HG03025 (cell line): ENCODE results near the gene ATAD3B.
"Not testable (repeated sequence)": the region's sequence is repeated elsewhere in the genome, so short reads cannot be mapped to it uniquely, and the experiment has no call there.

Experiments used
- ATAC-seq: cut with Tn5 transposase; IDR thresholded peaks from one replicate; pipeline ENCODE4 v1.9.1; 2021; ENCODE audit warnings: mild to moderate bottlenecking, moderate library complexity; ENCODE audit not compliant: unreplicated experiment, low FRiP score

Gene ATAD3B

DNA sequence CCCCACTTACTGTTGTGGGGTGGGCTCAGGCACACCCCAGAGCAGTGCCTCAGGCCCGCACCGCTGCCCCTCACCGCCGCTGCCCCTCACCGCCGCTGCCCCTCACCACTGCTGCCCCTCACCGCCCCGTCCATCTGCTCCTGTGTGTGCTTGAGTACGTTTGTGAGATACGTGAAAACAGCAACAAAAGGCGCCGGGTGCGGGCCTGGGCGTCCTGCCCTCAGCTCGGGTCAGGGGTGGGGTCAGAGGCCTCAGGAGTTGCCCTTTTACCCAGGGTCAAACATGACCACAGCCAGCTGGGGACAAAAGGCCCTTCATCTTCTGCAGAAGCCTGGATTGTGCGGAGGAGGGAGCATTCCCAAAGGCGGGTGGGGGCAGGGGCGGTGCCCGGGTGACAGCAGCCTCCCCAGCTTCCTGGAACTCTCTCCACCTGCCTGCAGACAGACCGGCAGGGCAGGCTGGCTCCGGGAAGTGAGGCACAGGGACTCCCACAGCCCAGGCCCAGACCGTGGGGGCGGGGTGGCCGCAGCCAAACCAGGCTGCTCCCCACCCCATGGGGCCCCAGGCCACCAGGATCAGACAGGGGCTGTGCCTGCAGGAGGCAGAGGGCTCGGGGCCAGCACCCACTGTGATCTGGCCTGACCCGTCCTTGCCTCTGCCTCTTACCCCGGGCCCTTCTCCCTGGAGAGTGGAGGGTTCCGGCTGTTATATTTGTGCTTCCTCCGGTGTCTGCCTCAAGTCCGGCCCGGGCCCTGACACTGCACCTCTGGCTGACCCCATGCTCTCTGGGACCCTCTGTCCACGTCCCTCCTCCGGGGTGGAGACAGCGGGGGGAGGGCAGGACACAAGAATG, 38.4 kb upstream of the ATAD3B start:
- ATAC-seq: no peak

DNA sequence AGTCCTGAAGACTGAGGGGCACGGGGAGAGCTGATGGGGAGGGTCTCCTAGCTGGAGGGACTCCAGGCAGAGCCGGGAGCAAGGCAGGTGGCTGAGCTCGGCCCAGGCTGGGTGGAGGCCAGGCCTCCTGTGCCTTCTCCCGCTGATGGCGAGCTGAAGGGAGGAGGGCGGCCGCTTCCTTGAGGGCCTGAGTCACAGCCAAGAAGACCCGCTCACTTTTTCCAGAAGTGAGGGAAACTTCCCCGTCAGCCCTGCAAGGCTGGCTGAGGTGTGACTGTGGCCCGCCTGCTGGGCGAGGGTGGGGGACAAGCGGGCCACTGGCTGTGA, 37.8 kb upstream of the ATAD3B start:
- ATAC-seq: no peak

DNA sequence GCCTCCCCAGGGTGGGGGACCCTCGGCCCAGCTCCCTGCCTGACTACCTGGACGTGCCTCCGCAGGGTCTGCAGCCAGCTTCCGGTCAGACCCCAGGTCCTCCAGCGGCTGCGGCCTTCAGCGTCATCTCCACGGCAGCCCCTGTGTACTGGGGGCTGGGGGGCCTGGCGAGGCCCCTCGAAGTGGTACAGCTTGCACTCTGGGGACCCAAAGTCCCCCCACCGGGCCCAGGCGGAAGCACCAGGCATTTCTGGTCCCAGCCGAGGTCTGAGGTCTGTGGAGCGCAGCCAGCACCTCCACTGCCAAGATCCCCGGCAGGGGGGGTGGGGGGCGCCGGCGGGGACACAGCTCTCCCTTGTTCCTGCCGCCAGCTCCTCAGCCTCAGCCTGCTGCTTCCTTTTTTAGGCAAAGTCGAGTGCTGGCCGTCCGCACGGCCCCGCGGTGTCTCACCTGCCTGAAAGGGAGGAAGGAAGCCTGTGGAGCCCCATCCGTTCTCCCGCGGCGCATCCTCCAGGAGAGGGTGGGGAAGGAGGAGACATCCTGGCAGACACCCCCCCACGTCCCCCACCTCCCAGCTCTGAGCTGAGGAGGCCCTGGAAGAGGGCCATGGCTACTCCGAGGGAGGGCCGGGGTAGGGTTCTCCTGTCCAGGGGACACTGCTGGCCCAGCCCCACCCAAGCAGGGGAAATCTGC, 37.3 kb upstream of the ATAD3B start:
- ATAC-seq: no peak

DNA sequence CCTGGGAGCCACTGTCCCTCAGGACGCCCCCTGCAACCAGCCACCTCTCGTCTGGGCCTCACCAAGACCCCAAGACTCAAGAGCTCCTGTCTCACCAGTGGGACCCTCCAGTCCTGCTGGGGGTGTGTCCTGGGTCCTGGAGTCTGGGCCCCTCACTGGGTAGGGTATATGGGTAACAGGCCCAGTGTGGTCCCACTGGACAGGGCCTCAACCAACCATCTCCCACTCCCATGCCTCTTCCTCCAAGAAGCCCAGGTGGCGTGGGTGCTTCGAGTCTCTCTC, 36.8 kb upstream of the ATAD3B start:
- ATAC-seq: no peak

DNA sequence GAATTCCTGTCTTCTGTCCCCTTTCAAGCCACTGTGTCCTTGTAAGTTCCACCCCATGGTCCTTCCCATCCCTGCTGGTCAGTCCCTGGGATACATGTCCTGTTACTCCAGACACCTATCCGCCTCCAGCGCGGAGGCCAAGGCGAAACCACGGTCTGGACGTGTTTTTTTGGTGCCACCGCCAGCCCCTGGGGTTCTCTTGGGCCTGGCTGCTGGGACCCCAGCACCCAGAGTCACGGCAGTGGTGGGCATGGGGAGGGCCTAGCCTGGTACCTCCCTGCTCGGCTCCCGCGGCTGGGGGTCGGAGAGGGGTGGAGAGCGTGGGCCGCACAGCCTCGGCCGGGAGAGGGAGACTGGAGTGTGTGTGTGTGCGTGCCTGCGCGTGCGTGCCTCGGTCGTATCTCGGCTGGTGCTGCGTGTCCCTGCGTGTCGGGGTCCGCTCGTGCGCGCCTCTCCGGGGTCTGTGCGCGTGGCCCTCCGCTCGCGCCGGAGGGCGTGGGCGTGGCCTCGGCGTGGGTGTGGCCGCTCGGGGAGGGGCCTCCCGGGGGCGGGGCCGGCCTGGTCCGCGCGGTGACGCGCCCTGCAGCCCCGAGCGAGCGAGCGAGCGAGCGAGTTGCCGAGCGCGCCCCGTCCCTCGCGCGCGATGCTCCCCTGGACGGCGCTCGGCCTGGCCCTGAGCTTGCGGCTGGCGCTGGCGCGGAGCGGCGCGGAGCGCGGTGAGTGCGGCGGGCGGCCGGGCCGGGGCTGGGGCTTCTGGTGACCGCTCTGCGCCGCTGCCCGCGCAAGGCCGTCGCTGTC, 36.3 kb upstream of the ATAD3B start, which contains the start of gene VWA1:
Gene VWA1, plus strand, starts transcription at position 585 of the 798 bp plus-strand sequence. Its CDS starts 59 bp downstream, at position 644.
- ATAC-seq: no peak

DNA sequence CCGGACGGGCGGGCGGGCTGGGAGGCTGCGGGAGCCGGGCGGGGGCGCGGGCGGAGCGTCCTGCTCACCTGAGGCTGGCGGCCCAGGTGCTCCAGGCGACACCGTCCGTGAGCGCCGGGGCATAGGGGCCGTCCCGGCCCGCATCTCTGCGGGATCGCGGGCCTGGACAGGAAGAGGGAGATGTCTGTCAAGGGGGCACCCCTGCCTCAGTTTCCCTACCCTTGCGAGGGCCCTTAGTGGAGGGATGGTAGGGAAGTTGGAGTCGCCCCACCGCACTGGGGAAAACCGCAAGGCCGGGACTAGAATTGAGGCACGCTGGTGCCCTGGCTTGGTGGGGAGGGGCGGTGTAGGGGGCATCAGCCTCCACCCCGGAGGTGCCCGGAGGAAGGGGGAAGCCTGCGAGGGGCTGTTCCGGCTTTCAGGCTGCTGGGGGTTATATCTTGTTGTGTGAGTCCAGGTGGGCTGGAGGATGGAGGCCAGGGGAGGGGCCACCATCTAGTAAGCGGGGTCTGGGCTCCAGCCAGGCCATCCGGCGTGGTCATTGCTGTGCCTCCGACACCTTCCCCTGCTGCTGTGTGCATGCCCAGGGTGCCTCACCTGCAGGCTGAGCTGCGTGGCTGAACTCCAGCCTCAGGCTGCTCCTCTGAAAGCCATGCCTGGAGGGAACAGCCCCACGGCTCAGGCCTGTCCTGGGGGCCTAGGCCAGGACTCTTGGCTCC, 35.5 kb upstream of the ATAD3B start:
- ATAC-seq: no peak

DNA sequence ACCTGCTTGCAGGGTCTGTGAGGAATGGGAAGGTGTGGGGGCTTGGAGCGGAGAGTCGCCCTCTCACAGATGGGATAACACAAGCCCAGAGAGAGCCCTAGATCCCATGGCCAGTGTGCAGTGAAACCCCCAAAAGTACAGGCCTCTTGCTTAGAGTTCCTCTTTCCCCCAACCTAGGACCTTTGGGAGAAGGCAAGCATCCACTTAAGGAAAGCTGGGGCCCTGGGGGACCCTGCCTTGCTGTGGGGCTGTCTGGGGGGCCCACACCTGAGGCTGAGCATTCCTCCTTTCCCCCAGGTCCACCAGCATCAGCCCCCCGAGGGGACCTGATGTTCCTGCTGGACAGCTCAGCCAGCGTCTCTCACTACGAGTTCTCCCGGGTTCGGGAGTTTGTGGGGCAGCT, 34.9 kb upstream of the ATAD3B start:
- ATAC-seq: no peak

DNA sequence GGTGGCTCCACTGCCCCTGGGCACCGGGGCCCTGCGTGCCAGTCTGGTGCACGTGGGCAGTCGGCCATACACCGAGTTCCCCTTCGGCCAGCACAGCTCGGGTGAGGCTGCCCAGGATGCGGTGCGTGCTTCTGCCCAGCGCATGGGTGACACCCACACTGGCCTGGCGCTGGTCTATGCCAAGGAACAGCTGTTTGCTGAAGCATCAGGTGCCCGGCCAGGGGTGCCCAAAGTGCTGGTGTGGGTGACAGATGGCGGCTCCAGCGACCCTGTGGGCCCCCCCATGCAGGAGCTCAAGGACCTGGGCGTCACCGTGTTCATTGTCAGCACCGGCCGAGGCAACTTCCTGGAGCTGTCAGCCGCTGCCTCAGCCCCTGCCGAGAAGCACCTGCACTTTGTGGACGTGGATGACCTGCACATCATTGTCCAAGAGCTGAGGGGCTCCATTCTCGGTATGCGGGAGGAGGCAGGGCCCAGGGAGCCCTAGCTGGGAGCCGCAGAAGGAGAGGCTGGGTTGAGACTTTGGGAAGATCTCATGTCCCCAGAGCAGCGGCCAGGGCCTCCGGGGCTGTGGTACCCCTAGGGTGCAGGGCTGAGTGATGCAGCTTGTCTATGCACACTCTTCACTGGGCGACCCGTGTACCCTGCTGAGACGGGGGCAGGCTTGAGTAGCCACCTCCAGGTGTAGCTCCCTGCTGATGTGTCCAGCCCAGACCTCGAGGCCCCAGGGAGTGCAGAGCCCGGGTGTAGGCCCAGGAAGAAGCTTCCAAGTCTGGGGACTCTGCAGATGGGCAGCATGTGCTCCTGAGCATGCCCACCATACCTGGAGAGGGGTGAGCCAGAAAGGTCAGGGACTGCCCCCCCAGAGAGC, 34.3 kb upstream of the ATAD3B start:
- no peak for ATAC-seq

DNA sequence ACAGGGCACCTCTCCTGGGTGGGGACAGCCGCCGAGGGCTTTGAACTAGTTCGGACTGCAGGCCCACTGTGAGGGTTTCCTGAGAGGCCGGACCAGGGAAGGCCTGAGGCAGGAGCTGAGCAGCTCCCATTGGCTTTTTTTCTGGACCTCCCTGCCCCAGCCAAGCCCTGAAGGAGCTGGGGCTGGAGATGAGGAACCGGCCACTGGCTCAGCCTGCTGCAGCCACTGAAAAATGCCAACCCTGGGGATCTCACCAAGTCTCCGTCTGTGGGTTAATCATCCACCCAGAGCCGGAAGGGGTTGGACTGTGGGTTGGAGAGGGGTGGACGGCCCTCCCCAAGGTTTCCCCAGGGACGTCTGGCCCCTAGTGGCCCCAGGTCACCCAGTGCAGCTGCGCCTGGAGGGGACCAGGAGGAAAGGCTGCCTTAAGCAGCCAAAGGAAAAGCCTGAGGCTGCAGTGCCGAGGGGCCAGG, 33.6 kb upstream of the ATAD3B start:
- no peak for ATAC-seq

DNA sequence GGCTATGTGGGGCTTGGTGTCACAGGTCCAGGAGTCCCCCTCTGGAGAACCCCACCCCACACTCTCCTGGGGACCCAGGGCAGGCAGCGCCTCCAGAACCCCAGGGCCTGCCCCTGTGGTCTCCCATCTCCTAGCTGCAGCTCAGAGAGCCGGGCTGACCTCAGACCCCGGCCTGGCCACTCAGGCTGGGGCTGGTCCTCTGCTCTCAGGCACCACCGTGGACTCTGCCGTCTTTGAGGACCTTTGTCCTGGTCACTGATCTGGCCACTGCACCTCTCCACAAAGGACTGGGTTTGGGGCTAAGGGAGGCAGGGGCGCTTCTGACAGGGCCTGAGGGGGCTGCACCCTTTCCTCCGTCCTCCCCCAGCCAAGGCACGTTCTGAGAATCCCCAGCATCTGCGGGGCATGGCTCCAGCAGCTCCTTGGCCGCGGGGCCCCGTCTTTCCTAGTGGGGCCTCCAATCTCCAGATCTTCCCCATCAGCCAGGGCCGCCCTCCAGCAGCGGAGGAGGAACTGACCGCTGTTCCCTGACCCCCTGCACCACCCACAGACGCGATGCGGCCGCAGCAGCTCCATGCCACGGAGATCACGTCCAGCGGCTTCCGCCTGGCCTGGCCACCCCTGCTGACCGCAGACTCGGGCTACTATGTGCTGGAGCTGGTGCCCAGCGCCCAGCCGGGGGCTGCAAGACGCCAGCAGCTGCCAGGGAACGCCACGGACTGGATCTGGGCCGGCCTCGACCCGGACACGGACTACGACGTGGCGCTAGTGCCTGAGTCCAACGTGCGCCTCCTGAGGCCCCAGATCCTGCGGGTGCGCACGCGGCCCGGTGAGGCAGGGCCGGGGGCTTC, 32.8 kb upstream of the ATAD3B start:
- no peak for ATAC-seq

DNA sequence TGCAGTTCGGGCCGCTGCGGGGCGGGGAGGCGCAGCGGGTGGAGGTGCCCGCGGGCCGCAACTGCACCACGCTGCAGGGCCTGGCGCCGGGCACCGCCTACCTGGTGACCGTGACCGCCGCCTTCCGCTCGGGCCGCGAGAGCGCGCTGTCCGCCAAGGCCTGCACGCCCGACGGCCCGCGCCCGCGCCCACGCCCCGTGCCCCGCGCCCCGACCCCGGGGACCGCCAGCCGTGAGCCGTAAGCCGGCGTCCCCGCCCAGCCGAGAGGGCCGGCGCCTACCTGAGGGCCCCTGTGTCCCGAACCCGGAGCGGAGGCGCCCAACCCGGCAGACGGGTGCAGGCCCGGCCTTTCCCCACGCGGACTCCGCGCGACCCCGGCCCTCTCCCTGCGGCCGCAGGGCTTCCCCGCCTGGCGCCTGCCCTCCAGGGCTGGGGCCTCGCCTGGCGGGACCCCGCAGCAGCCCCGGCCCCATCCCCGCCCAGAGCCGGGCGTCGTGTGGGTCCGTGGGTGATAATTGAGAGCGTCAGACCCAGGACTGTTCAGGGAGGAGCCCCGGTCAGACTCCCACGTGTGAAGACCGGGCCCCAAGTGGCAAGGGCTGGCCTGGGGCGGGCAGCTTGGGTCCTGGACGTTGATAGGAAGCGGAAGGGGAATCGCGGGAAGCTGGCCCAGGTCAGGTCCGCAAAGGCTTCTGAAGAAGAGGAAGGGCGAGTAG, 31.9 kb upstream of the ATAD3B start:
- ATAC-seq: no peak

DNA sequence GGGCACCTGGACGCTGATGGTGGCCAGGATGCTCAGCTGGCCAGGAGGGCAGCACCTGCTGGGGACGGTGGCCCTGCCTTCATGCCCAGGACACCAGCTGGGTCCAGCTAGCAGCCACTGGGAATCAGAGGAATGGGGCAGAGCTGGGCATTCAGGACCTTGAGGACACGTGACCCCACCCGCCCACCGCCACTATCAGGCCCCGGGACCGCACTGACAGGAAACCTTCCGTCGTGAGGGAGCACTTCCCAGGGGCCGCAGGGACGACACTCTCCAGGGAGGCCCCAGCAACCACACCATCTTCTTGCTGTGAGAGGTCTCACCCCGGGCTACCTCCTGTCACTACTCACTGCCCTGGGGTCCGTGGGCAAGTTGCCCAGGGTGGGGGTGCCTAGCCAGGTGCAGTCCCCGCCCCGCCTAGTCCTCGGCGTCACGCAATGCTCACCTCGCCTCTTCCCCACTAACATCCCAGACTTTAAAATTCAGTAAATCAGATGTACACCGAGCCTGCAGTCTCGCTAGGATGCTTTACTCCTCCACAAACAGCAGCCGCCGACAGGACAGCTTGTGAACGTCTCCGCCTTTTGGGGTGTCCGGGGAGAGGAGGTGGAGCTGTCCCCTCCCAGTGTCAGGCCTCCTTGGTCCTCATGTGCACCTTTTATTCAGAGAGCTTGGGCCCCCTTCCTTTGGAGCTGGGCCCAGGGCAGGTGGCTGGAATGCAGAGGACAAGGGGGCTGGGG, 31.1 kb upstream of the ATAD3B start:
- no peak for ATAC-seq

DNA sequence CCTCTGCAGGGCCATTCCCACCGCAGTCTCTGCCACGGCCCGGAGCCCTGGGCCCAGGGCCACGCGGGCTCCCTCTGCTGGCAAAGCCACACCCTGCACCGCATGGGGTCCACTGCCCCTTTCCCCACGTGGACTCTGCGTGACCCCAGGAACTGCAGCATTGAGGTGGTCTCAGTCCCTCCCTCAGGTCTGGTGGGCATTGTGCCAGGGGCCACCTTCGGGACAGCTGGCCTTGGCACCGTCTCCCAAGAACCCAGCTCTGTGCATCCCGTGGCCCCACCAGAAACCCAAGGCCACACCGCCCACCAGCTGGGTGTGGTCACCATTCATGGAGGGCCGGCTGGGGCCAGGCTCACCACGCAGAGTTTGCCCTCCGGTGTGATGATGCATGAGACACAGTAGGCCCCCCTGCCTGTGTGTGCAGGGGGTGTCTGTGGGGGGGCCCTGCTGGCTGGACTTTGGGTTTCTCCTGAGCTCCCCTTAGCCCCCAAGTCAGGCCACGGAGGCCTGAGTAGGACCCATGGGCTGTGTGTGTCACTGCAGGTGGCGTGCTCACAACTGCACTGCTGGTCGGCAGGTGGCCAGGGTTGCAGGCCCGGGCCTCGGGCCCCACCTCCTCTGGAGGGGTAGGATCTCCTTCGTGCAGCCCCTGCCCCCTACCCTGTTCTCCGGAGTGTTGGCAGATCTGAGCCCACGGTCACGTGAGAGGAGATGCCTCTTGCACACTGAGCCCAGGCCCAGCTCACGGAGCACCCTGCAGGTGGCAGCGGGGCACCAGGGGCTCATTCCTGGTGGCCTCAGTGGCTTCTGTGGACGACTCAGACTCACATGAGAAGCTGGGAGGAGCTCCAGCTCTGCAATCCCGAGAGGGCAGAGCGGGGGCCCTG, 30.3 kb upstream of the ATAD3B start:
- ATAC-seq: no peak

DNA sequence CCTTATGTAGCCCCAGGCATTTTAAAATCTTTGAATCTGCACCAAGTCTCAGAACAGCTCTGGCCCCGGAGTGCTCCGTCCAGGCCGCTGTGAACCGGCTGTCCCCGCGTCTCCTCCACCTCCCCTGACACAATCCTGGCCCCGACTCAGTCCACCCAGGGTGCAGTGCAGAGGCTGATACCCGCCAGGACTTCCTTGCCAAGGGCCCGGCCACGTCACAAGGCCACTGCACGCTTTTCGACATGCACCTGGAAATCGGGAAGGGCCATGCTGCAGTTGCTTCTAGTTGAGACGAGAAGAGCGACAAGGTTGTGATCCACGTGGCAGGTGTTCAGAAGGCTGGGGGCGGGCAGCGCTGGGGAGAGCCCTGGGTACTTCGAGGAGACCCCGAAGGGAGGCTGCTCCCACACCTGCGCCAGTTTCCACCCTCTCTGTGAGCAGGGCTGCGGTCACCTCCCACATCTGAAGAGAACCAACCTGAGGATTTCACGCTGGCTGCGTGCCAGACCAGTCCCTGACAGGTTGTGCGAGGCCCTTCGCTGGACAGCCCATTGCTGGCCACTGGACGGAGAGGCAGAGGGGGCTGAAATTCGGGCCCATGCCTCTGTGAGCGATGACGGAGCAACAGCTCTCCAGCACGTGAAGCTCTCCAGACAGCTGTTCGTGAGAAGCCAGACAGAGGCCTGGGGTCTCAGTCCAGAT, 29.3 kb upstream of the ATAD3B start:
- no peak for ATAC-seq

DNA sequence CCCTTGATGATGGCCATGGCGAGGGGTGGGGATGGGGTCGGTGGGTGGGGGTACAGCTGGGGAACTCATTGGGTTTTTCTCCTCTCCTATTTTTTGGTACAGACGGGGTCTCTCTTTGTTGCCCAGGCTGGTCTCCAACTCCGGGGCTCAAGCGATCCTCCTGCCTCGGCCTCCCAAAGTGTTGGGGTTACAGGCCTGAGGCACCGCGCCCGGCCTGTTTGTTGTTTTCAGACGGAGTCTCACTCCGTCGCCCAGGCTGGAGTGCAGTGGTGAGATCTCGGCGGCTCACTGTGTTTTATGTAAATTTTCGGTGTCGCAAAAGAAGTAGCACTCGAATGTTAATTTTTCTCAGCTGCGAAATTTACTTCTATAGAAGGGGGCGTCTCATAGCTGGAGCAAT, 24.9 kb upstream of the ATAD3B start:
- ATAC-seq: not testable (repeated sequence)
